Heart left ventricle (tissue), 16 donors: Measurements from ENCODE around the gene TEX264. TPM values are rescaled to one million over a fixed set of nuclear protein-coding genes. Genes with fewer than 3 reads are reported as not detected.

Source experiments
- ATAC-seq, 4 donors: fragments of 200-7000 bp; cut with Tn5 transposase; one replicate each; pipeline ENCODE4 v1.9.1; 2020 to 2022; ENCODE audit warnings: moderate library complexity in 4 of 4, mild to moderate bottlenecking in 3 of 4, moderate number of reproducible peaks in 1 of 4
- DNase-seq, 5 donors: peaks; one replicate each; pipeline ENCODE4 v3.0.0-alpha.2; 2020
- H3K27ac ChIP-seq, 12 donors: fragments of 200-600 bp; sonication (generic) in 4 of 12; one replicate each; pipeline versions ENCODE4 v1.5.0 to v1.8.0; 2016 to 2022; ENCODE audit warnings: mild to moderate bottlenecking in 2 of 12
- H3K27me3 ChIP-seq, 9 donors: fragments of 200-600 bp; sonication (generic) in 2 of 9; one replicate each; pipeline versions ENCODE4 v1.5.1 to v1.8.0; 2016 to 2022; ENCODE audit warnings: mild to moderate bottlenecking in 3 of 9
- H3K36me3 ChIP-seq, 9 donors: fragments of 200-600 bp; sonication (generic) in 2 of 9; one replicate each; pipeline versions ENCODE4 v1.5.0 to v1.8.0; 2018 to 2022; ENCODE audit warnings: mild to moderate bottlenecking in 2 of 9
- H3K4me1 ChIP-seq, 12 donors: fragments of 200-600 bp; sonication (generic) in 4 of 12; one replicate each; pipeline versions ENCODE4 v1.5.0 to v1.8.0; 2016 to 2022; ENCODE audit warnings: mild to moderate bottlenecking in 3 of 12
- H3K4me3 ChIP-seq, 12 donors: fragments of 200-600 bp; sonication (generic) in 4 of 12; one replicate each; pipeline versions ENCODE4 v1.5.0 to v1.8.0; 2017 to 2022; ENCODE audit warnings: mild to moderate bottlenecking in 9 of 12, moderate library complexity in 4 of 12
- H3K9me3 ChIP-seq, 12 donors: fragments of 200-600 bp; sonication (generic) in 4 of 12; one replicate each; pipeline versions ENCODE4 v1.5.0 to v1.8.0; 2016 to 2022; ENCODE audit warnings: mild to moderate bottlenecking in 1 of 12
- POLR2A ChIP-seq, 2 donors: fragments of 450-650 bp; IDR thresholded peaks; one replicate each; pipeline ENCODE4 v1.6.1; 2017; ENCODE audit warnings: antibody characterized with exemption in 2 of 2, mild to moderate bottlenecking in 2 of 2, moderate library complexity in 2 of 2
- whole genome bisulfite sequencing, 4 donors: extraction: QIAGEN DNeasy Blood & Tissue Kit in 2 of 4; methylation state at CpG; one replicate each; pipeline versions ENCODE4 v1.1.5 to v1.1.7; 2013 to 2018; 5-methylcytosine and 5-hydroxymethylcytosine counted together
- intact Hi-C, 10 donors: fragments of 100-400 bp; cut with DNase I; formaldehyde crosslinking; loops; one replicate each; pipeline versions ENCODE4 v1.11.1 to v1.14.2; 2022
- polyA plus RNA-seq, 2 donors: library from polyadenylated mRNA; stranded (reverse); fragments of 200-250 nt; gene quantifications; one replicate each; pipeline ENCODE4 v1.2.3, GENCODE V29; 2013
- total RNA-seq, 9 donors: library from RNA; depleted of rRNA in 2 of 9; stranded (reverse); fragments of >200 nt in 2 of 9; fragmentation: NEBNext Ultra II Directional in 3 of 9; extraction: Animal tissue kit (Norgen Biotek cat#: 25700) in 3 of 9; gene quantifications; one replicate each; pipeline versions ENCODE4 v1.1.0 to v1.2.4, GENCODE V29; 2016 to 2023
- TF ChIP-seq, protein P1 (sequence below), 12 donors: fragments of 200-600 bp; sonication (generic) in 4 of 12; IDR thresholded peaks; one replicate each; pipeline versions ENCODE4 v1.5.0 to v1.8.0; 2018 to 2022; ENCODE audit warnings: antibody characterized with exemption in 12 of 12, mild to moderate bottlenecking in 5 of 12
- donor health status: ischemic (EF 13 %, LVEDD 7.1; RV severe dilation, severe dysfunction).
- donor health status: healthy with polysubstance abuse.
- donor health status: DM: no; HTN: yes; CAD: no.
- donor health status: DM: no; HTN: no; CAD: no.
- donor health status: ischemic (EF 25% LVEDD 6.9; RV normal size, moderate dysfunction).
- donor health status: ischemic (EF 25% LVEDD 5.7; RV mildly dilated, moderate dysfunction).
- donor health status: healthy.
- donor health status: DM: yes; HTN: yes; CAD: no.
- donor health status: ischemic (EF 35%, LVEDD 5.7; RV mildly dilated, moderate dysfunction).
- donor health status: nonischemic (EF 11% LVEDD 7.7; RV severe dilation, severe dysfunction).
- donor health status: DM: yes; HTN: yes; CAD: no.
- donor health status: PGD.
- donor health status: ischemic (EF 29% LVEDD 5.4; RV normal size, mild dysfunction).
- donor health status: nonischemic (EF 23%, LVEDD 6.1; RV moderate dilation, normal function).

The TEX264 gene
- total and polyA plus RNA-seq, 11 donors, result 29.5 to 69.0 (median 40.0) TPM

DNA sequence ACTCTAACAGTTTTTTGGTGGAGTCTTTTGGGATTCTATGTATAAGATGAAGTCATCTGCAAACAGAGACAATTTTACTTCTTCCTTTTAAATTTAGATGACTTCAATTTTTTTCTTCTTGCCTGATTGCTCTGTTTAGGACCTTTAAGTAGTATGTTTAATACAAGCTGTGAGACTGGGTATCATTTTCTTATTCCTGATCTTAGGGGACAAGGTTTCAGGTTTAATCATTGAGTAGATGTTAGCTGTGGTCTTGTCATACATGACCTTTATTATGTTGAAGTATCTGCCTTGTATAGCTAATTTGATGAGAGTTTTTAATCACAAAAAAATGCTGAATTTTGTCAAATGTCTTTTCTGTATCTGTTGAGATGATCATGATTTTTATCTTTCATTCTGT is 56.4 kb downstream of the TEX264 start:
- no peaks in the 10 kb centered on the region for H3K4me1 ChIP-seq
- H3K27ac ChIP-seq, result no peak overlapping the region
- H3K36me3 ChIP-seq, result no peaks in the 10 kb centered on the region
- H3K9me3 ChIP-seq, result no peaks in the 10 kb centered on the region
- intact Hi-C loops, result loop anchor here in 1 of 10 donors (10.0 kb wide), 1 partner anchor 67 kb away; no protein-coding TSS in a partner anchor
- no peak overlapping the region for H3K4me3 ChIP-seq
- no peak for TF ChIP-seq POLR2A (IDR thresholded peaks at IDR 0.05)
- TF ChIP-seq, protein P1, sequence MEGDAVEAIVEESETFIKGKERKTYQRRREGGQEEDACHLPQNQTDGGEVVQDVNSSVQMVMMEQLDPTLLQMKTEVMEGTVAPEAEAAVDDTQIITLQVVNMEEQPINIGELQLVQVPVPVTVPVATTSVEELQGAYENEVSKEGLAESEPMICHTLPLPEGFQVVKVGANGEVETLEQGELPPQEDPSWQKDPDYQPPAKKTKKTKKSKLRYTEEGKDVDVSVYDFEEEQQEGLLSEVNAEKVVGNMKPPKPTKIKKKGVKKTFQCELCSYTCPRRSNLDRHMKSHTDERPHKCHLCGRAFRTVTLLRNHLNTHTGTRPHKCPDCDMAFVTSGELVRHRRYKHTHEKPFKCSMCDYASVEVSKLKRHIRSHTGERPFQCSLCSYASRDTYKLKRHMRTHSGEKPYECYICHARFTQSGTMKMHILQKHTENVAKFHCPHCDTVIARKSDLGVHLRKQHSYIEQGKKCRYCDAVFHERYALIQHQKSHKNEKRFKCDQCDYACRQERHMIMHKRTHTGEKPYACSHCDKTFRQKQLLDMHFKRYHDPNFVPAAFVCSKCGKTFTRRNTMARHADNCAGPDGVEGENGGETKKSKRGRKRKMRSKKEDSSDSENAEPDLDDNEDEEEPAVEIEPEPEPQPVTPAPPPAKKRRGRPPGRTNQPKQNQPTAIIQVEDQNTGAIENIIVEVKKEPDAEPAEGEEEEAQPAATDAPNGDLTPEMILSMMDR (IDR thresholded peaks at IDR 0.05), result no peak
- no peaks in the 10 kb centered on the region for H3K27me3 ChIP-seq
- ATAC-seq, result no peak
- no peak for DNase-seq

DNA sequence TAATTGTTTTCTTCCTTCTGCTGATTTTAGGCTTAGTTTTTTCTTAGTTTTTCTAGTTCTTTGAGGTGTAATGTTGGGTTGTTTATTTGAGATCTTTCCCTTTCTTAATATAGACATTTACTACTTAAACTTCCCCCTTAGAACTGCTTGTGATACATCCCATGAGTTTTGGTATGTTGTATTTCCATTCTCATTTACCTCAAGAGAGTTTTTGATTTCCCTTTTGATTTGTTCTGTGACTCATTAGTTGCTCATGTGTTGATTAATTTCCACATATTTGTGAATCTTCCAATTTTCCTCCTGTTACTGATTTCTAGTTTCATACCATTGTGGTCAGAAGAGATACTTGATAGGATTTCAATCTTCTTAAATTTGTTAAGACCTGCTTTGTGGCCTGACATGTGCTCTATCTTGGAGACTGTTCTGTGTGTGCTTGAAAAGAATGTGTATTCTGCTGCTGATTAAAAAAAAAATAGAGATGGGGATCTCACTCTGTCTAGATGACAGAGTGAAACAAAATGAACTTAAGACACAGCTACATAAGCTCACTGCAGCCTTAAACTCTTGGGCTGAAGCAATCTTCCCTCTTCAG is 58.1 kb downstream of the TEX264 start:
- Histone ChIP-seq H3K27ac (no peak overlapping the region), H3K9me3 (no peaks in the 10 kb centered on the region), H3K4me3 (no peak overlapping the region), H3K36me3 (no peaks in the 10 kb centered on the region), H3K4me1 (no peaks in the 10 kb centered on the region), H3K27me3 (peaks cover 0 to 5% (median 0%) of the 10 kb centered on the region in 9 donors)
- TF ChIP-seq POLR2A (IDR thresholded peaks at IDR 0.05), result no peak
- TF ChIP-seq, protein P1 (IDR thresholded peaks at IDR 0.05), result no peak
- DNase-seq (no peak), ATAC-seq (no peak)
- intact Hi-C loops, result loop anchor here in 1 of 10 donors (10.0 kb wide), 1 partner anchor 66 kb away; no protein-coding TSS in a partner anchor

DNA sequence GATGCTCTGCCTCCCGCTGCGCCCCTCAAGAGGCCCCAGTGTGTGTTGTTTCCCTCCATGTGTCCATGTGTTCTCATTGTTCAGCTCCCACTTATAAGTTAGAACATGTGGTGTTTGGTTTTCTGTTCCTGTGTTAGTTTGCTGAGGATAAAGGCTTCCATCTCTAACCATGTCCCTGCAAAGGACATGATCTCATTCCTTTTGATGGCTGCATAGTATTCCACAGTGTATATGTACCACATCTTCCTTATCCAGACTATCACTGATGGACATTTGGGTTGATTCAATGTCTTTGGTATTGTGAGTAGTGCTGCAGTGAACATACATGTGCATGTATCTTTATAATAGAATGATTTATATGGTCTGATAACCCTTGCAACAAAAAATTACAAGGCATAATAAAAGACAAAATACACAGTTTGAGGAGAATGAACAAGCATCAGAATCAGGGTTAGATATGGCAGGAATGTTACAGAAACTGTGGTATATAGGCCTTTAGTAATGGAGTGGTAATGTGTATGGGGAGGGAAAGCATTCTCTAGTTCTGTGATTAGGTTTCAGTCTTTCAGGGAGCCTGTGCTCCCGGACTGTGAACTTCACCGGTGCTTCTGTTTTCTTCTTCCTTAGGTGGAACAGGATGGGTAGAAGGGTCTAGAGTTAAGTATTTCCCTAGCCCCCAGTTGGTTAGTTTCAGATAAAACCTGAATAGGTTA is 63.0 kb downstream of the TEX264 start:
- no peak overlapping the region for H3K27ac ChIP-seq
- H3K36me3 ChIP-seq, result no peaks in the 10 kb centered on the region
- H3K27me3 ChIP-seq, result peaks cover 0 to 31% (median 0%) of the 10 kb centered on the region in 9 donors
- 74 to 83% (median 82%) methylated on average over 4 of the region's 4 CpGs for WGBS, 4 donors
- ATAC-seq, result no peak
- no peaks in the 10 kb centered on the region for H3K4me1 ChIP-seq
- DNase-seq, result no peak
- TF ChIP-seq, protein P1 (IDR thresholded peaks at IDR 0.05), result no peak
- no peak for TF ChIP-seq POLR2A (IDR thresholded peaks at IDR 0.05)
- H3K4me3 ChIP-seq, result no peak overlapping the region
- no peaks in the 10 kb centered on the region for H3K9me3 ChIP-seq
- intact Hi-C loops, result no loop called here

DNA sequence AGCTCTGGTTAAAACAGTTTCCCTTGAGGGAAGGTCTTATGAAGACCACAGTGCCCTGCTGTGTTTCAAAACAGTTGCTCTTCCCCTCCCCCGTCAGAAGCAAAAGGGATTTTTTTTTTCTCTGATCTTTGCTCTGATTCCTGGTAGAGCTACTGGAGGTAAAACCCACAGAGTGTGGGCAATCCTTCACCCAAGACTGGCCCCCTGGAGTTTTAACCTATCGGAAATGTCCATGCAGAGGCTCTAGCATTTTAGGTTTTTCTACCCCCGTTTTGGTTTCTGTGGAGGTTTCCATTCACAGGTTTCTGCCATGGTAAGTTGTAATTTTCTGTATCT is 63.5 kb downstream of the TEX264 start:
- Histone ChIP-seq H3K4me3 (no peak overlapping the region), H3K36me3 (no peaks in the 10 kb centered on the region), H3K27ac (no peak overlapping the region), H3K9me3 (no peaks in the 10 kb centered on the region), H3K4me1 (peaks cover 0 to 2% (median 0%) of the 10 kb centered on the region in 12 donors), H3K27me3 (peaks cover 0 to 31% (median 0%) of the 10 kb centered on the region in 9 donors)
- intact Hi-C loops, result no loop called here
- ATAC-seq (no peak), DNase-seq (no peak)
- WGBS, 4 donors, result 15 to 39% (median 34%) methylated on average over 3 of the region's 3 CpGs
- TF ChIP-seq POLR2A (IDR thresholded peaks at IDR 0.05), result no peak
- TF ChIP-seq, protein P1 (IDR thresholded peaks at IDR 0.05), result no peak
